Effector CD8-positive, alpha-beta T cell (primary cell): ENCODE data around the gene PLEKHJ1.
"Not testable (repeated sequence)": the region's sequence is repeated elsewhere in the genome, so short reads cannot be mapped to it uniquely, and the experiment has no call there.

ENCODE experiments used
- DNase-seq: peaks from one replicate; lab custom pipeline; 2025; lab: John Stamatoyannopoulos, UW

PLEKHJ1 gene

GRCh38 chr19:2221250-2221831 lies 14.8 kb downstream of the PLEKHJ1 start:
- DNase-seq: no peak

GRCh38 chr19:2219726-2220125 lies 16.4 kb downstream of the PLEKHJ1 start:
- DNase-seq: no peak

GRCh38 chr19:2217591-2217990 lies 18.5 kb downstream of the PLEKHJ1 start:
- no peak for DNase-seq

- DNase-seq: no peak
Observed at GRCh38 chr19:2216361-2217225, 19.5 kb downstream of the PLEKHJ1 start.

GRCh38 chr19:2215281-2215751 lies 20.8 kb downstream of the PLEKHJ1 start:
- DNase-seq: no peak

- no peak for DNase-seq
Observed at GRCh38 chr19:2214251-2214650, 21.9 kb downstream of the PLEKHJ1 start.

GRCh38 chr19:2213799-2214198 lies 22.3 kb downstream of the PLEKHJ1 start:
- DNase-seq: no peak

- DNase-seq: no peak
Observed at GRCh38 chr19:2212861-2213711, 23.0 kb downstream of the PLEKHJ1 start.

- DNase-seq: no peak
Observed at GRCh38 chr19:2210987-2211740, 25.0 kb downstream of the PLEKHJ1 start.

GRCh38 chr19:2210206-2210605 lies 25.9 kb downstream of the PLEKHJ1 start:
- DNase-seq: no peak

- no peak for DNase-seq
Observed at GRCh38 chr19:2209408-2209807, 26.7 kb downstream of the PLEKHJ1 start.

- no peak for DNase-seq
Observed at GRCh38 chr19:2208975-2209374, 27.2 kb downstream of the PLEKHJ1 start.

GRCh38 chr19:2207991-2208860 lies 27.9 kb downstream of the PLEKHJ1 start:
- DNase-seq: no peak

- no peak for DNase-seq
Observed at GRCh38 chr19:2207008-2207407, 29.1 kb downstream of the PLEKHJ1 start.

- DNase-seq: no peak
Observed at GRCh38 chr19:2202366-2202765, 33.8 kb downstream of the PLEKHJ1 start.

- DNase-seq: no peak
Observed at GRCh38 chr19:2201473-2202148, 34.5 kb downstream of the PLEKHJ1 start.

- DNase-seq: not testable (repeated sequence)
Observed at GRCh38 chr19:2200624-2201294, 35.4 kb downstream of the PLEKHJ1 start.

GRCh38 chr19:2199861-2200623 lies 36.1 kb downstream of the PLEKHJ1 start:
- no peak for DNase-seq

GRCh38 chr19:2199215-2199614 lies 36.9 kb downstream of the PLEKHJ1 start:
- DNase-seq: no peak
